CD14-positive monocyte (primary cell): ENCODE data around the gene LIPG. TPM values are rescaled to one million over a fixed set of nuclear protein-coding genes. Genes with fewer than 3 reads are reported as not detected.

Experiments used
- DNase-seq, 3 donors: peaks; one replicate each; pipeline ENCODE4 v3.0.0-alpha.2; 2011 to 2022
- H2AFZ ChIP-seq: 2 replicates; pipeline ENCODE4 v1.6.0; 2012; ENCODE audit warnings: mild to moderate bottlenecking, low read depth, low read length, inconsistent platforms; ENCODE audit not compliant: insufficient read depth, poor library complexity, severe bottlenecking
- H3K27ac ChIP-seq, 2 donors: 1 replicate in 1 of 2; 2 replicates in 1 of 2; pipeline ENCODE4 v1.5.1; 2012 to 2013; ENCODE audit warnings: low read length in 2 of 2, control low read depth in 1 of 2, inconsistent platforms in 1 of 2, low read depth in 1 of 2, mild to moderate bottlenecking in 1 of 2
- H3K27me3 ChIP-seq, 2 donors: one replicate each; pipeline versions ENCODE4 v1.6.0 to v1.6.1; 2011 to 2013; ENCODE audit warnings: low read length in 2 of 2; ENCODE audit not compliant: control insufficient read depth in 2 of 2, insufficient read depth in 2 of 2
- H3K36me3 ChIP-seq, 2 donors: replicated peaks in 1 of 2; 1 replicate in 1 of 2; 2 replicates in 1 of 2; pipeline versions ENCODE4 v1.5.1 to v1.6.1; 2012 to 2013; ENCODE audit warnings: low read length in 2 of 2, control low read depth in 1 of 2, inconsistent platforms in 1 of 2, mild to moderate bottlenecking in 1 of 2; ENCODE audit not compliant: insufficient read depth in 2 of 2, control insufficient read depth in 1 of 2
- H3K4me1 ChIP-seq, 2 donors: 1 replicate in 1 of 2; 2 replicates in 1 of 2; pipeline versions ENCODE4 v1.5.1 to v1.6.1; 2012 to 2013; ENCODE audit warnings: low read length in 2 of 2, control low read depth in 1 of 2, inconsistent platforms in 1 of 2, mild to moderate bottlenecking in 1 of 2, moderate library complexity in 1 of 2; ENCODE audit not compliant: insufficient read depth in 2 of 2, control insufficient read depth in 1 of 2
- H3K4me2 ChIP-seq: replicated peaks from 2 replicates; pipeline ENCODE3; 2012; ENCODE audit warnings: low read length, moderate library complexity, mild to moderate bottlenecking; ENCODE audit not compliant: poor library complexity, severe bottlenecking; ENCODE audit errors: extremely low read depth
- H3K4me3 ChIP-seq, 3 experiments: fragments of 200-600 bp in 1 of 3; sonication (generic) in 1 of 3; replicated peaks in 1 of 3; 1 replicate in 2 of 3; 2 replicates in 1 of 3; pipeline ENCODE4 v1.5.1; 2011 to 2013; ENCODE audit warnings: low read length in 3 of 3, mild to moderate bottlenecking in 3 of 3, control low read depth in 2 of 3, low read depth in 2 of 3, inconsistent platforms in 1 of 3, moderate library complexity in 1 of 3
- H3K79me2 ChIP-seq: 2 replicates; pipeline ENCODE4 v1.6.0; 2012; ENCODE audit warnings: mild to moderate bottlenecking, control low read depth, inconsistent platforms, low read length, moderate library complexity; ENCODE audit not compliant: insufficient read depth
- H3K9ac ChIP-seq: 2 replicates; pipeline ENCODE4 v1.6.0; 2017; ENCODE audit warnings: low read length, mild to moderate bottlenecking; ENCODE audit not compliant: insufficient read depth, poor library complexity, severe bottlenecking
- H3K9me3 ChIP-seq, 2 donors: replicated peaks in 1 of 2; 1 replicate in 1 of 2; 2 replicates in 1 of 2; pipeline versions ENCODE4 v1.5.1 to v1.6.1; 2012 to 2013; ENCODE audit warnings: low read length in 2 of 2, control low read depth in 1 of 2; ENCODE audit not compliant: control insufficient read depth in 1 of 2, insufficient read depth in 1 of 2
- H4K20me1 ChIP-seq: 2 replicates; pipeline ENCODE4 v1.6.0; 2012; ENCODE audit warnings: mild to moderate bottlenecking, low read length, control low read depth, moderate library complexity; ENCODE audit not compliant: insufficient read depth
- H3K27ac Mint-ChIP-seq, 7 donors: one replicate each; pipeline ENCODE4 v1.8.0; 2020; ENCODE audit warnings: mild to moderate bottlenecking in 7 of 7, mixed read lengths in 7 of 7, moderate library complexity in 6 of 7, inconsistent platforms in 2 of 7
- H3K27me3 Mint-ChIP-seq, 3 donors: one replicate each; pipeline ENCODE4 v1.8.0; 2021 to 2022; ENCODE audit warnings: low read depth in 3 of 3, mild to moderate bottlenecking in 3 of 3, mixed read lengths in 3 of 3, moderate library complexity in 3 of 3, inconsistent platforms in 1 of 3
- H3K36me3 Mint-ChIP-seq, 2 donors: one replicate each; pipeline ENCODE4 v1.8.0; 2020; ENCODE audit warnings: mixed read lengths in 2 of 2, inconsistent platforms in 1 of 2, mild to moderate bottlenecking in 1 of 2
- H3K4me1 Mint-ChIP-seq: one replicate; pipeline ENCODE4 v1.8.0; 2020; ENCODE audit warnings: mild to moderate bottlenecking, mixed read lengths
- H3K4me3 Mint-ChIP-seq, 2 donors: one replicate each; pipeline ENCODE4 v1.8.0; 2020; ENCODE audit warnings: mild to moderate bottlenecking in 2 of 2, mixed read lengths in 2 of 2, moderate library complexity in 1 of 2
- H3K9me3 Mint-ChIP-seq, 7 donors: one replicate each; pipeline ENCODE4 v1.8.0; 2020 to 2022; ENCODE audit warnings: mixed read lengths in 7 of 7, mild to moderate bottlenecking in 6 of 7, moderate library complexity in 6 of 7, inconsistent platforms in 2 of 7
- CTCF ChIP-seq: fragments of 200-600 bp; IDR thresholded peaks from one replicate; pipeline ENCODE4 v1.8.0; 2022; ENCODE audit warnings: antibody characterized with exemption, mild to moderate bottlenecking
- WGBS: methylation state at CpG from one replicate; pipeline ENCODE4 v1.1.5; 2013; ENCODE audit warnings: missing lambda C conversion rate; ENCODE audit not compliant: insufficient coverage; 5-methylcytosine and 5-hydroxymethylcytosine counted together
- intact Hi-C, 2 donors: fragments of 100-400 bp; cut with micrococcal nuclease; formaldehyde crosslinking; loops; one replicate each; pipeline versions ENCODE4 v1.15.0 to v1.15.1; 2023
- polyA plus RNA-seq, 3 donors: library from polyadenylated mRNA; depleted of rRNA in 1 of 3; unstranded in 2 of 3; stranded (reverse) in 1 of 3; fragments of 300-500 nt in 2 of 3; fragments of >200 nt in 1 of 3; fragmentation: Illumina TruSeq in 2 of 3; gene quantifications; 1 replicate in 2 of 3; 2 replicates in 1 of 3; pipeline ENCODE4 v1.2.3, GENCODE V29; 2012 to 2021

LIPG gene
- polyA plus RNA-seq, 3 donors: not detected

- H3K4me1 ChIP-seq: no peaks in the 10 kb centered on the region
- peaks cover 0 to 3% (median 0%) of the 10 kb centered on the region in 7 donors for H3K9me3 Mint-ChIP-seq
- no peak for DNase-seq
- peaks cover 0 to 11% of the 10 kb centered on the region in 2 donors for H3K27me3 ChIP-seq
- no peak overlapping the region for H3K27ac Mint-ChIP-seq
- peaks cover 6 to 24% (median 15%) of the 10 kb centered on the region in 3 donors for H3K27me3 Mint-ChIP-seq
- H3K36me3 ChIP-seq: no peaks in the 10 kb centered on the region
- no peaks in the 10 kb centered on the region for H3K9me3 ChIP-seq
- no peak overlapping the region for H3K4me2 ChIP-seq
- no peaks in the 10 kb centered on the region for H3K36me3 Mint-ChIP-seq
- no peaks in the 10 kb centered on the region for H4K20me1 ChIP-seq
- no peaks in the 10 kb centered on the region for H3K4me1 Mint-ChIP-seq
- intact Hi-C loops: no loop called here
- no peaks in the 10 kb centered on the region for H3K79me2 ChIP-seq
- no peak overlapping the region for H2AFZ ChIP-seq
- TF ChIP-seq CTCF: no peak
- no peak overlapping the region for H3K9ac ChIP-seq
- no peak overlapping the region for H3K4me3 ChIP-seq
- H3K27ac ChIP-seq: no peak overlapping the region
- no peak overlapping the region for H3K4me3 Mint-ChIP-seq
- 94% methylated on average over 7 of the region's 7 CpGs for WGBS
These were observed 57.9 kb downstream of the LIPG start for GRCh38 chr18:49619801-49620200.

DNA sequence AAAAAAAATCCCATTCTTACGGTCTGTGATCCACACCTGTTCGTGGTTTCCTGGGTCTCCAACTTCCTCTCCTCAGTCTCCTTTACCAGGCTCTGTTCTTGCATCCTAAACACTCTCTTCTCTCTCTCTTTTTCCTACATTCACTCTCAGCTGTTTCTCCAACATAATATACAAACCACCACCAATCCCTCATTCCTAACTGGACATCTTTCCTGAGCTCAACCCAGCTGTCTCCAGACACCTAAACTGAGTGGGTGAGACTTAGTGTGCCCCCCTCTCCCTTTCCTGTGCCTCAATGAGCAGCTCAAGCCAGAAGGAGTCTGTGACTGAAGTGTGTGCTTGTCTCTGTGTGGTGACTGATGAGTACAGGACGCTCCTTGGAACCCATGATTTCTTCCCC is 59.4 kb downstream of the LIPG start:
- no peak overlapping the region for H3K4me3 Mint-ChIP-seq
- H3K9me3 Mint-ChIP-seq: peaks cover 0 to 3% (median 0%) of the 10 kb centered on the region in 7 donors
- DNase-seq: no peak
- no peak overlapping the region for H3K27ac Mint-ChIP-seq
- peaks cover 6 to 24% (median 17%) of the 10 kb centered on the region in 3 donors for H3K27me3 Mint-ChIP-seq
- Histone ChIP-seq H3K4me2 (no peak overlapping the region), H4K20me1 (no peaks in the 10 kb centered on the region), H3K4me3 (no peak overlapping the region), H3K9me3 (no peaks in the 10 kb centered on the region), H3K79me2 (no peaks in the 10 kb centered on the region), H3K36me3 (no peaks in the 10 kb centered on the region), H3K4me1 (no peaks in the 10 kb centered on the region), H2AFZ (no peak overlapping the region), H3K27ac (no peak overlapping the region), H3K9ac (no peak overlapping the region), H3K27me3 (peaks cover 0 to 11% of the 10 kb centered on the region in 2 donors)
- TF ChIP-seq CTCF: no peak
- WGBS: 37% methylated on average over 3 of the region's 3 CpGs
- intact Hi-C loops: no loop called here
- no peaks in the 10 kb centered on the region for H3K4me1 Mint-ChIP-seq
- no peaks in the 10 kb centered on the region for H3K36me3 Mint-ChIP-seq
